ENCODE measurements around the gene KCNMA1.

DNA sequence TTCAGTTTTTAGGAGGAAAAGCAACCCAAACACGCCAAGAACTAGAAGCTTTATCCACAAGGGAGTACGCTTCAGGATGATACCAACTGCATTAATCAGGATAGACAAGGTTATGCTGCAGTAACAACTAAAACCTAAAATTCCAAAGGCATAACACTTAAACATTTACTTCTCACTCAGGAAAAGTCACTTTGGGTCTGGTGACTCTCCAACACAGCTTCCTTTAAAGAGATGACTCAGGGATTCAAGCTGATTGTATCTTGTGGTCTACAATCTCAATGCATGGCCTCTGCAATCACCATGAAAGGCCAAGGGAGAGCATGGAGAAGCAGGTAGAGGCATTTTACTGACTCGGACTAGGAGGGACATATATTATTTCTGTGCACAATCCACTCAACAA is 315.8 kb downstream of the KCNMA1 start:
- TF ChIP-seq, protein P1, sequence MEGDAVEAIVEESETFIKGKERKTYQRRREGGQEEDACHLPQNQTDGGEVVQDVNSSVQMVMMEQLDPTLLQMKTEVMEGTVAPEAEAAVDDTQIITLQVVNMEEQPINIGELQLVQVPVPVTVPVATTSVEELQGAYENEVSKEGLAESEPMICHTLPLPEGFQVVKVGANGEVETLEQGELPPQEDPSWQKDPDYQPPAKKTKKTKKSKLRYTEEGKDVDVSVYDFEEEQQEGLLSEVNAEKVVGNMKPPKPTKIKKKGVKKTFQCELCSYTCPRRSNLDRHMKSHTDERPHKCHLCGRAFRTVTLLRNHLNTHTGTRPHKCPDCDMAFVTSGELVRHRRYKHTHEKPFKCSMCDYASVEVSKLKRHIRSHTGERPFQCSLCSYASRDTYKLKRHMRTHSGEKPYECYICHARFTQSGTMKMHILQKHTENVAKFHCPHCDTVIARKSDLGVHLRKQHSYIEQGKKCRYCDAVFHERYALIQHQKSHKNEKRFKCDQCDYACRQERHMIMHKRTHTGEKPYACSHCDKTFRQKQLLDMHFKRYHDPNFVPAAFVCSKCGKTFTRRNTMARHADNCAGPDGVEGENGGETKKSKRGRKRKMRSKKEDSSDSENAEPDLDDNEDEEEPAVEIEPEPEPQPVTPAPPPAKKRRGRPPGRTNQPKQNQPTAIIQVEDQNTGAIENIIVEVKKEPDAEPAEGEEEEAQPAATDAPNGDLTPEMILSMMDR (IDR thresholded peaks at IDR 0.05), result no peak
- no peak for TF ChIP-seq POLR2AphosphoS5 (IDR thresholded peaks at IDR 0.05)
- no peak for TF ChIP-seq EP300 (IDR thresholded peaks at IDR 0.05)
